RCC 7860 (cell line): ENCODE data around the gene MROH7.

Experiments
- DNase-seq: peaks from one replicate; pipeline ENCODE4 v3.0.0-alpha.2; 2015; ENCODE audit warnings: low spot score
- FAIRE-seq: peaks from 2 replicates; lab custom pipeline; 2012; peaks lifted over from hg19 to GRCh38; lab: Jason Lieb, UNC

MROH7 gene

DNA sequence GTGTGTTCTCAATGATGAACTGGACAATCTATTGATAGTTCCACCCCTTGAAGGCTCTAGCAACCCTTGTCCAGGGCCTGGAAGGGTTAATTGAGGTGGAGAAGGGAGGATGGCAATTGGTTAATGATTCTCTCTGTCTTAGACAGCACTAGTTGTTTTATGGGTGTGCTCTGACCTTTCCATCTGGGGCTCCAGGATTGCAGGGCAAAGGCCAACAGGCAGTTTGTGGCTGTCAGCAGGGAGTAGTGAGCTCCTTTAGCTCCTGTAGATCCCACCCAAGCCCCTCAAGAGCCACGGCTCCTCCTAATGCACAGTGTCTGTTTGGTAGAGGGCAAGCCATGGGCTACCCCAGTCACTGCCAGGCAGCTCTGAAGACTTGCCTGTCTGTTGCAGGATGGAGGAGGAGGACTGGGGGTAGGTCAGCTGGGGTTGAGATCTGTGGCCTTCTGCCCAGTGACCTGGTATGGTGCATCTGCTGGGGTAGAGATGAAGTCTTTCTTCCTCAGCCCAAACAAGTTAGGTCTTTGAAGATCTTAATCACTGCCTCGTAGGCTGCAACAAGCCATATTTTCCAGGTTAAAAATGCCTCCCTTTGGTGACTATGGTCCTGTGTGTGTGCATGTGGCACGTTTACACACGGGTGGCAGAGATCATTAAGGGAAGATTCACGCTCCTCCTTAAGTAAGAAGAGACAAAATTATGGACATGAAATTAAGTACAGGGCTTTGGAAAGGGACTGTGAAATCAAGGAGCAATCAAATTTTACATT is 7.7 kb downstream of the MROH7 start:
- FAIRE-seq (no peak), DNase-seq (no peak)

DNA sequence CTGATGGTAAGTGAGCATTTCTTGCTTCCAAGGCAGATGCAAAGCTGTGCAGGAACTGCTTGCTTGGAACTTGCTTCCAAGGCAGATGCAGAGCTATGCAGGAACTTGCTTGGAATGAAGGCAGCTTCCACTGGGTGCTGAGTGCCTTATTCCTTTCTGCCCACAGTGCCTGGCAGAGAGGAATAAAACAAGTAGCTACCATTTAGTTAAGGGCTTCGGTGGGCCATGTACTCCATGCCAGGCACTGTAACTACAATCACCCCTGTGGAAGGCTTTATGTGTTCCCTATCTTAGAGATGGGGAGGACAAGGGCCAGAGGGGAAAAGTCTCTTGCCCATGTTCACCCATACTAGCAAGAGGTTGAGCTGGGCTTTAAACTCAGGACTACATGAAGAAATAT is 8.3 kb downstream of the MROH7 start:
- FAIRE-seq: no peak

DNA sequence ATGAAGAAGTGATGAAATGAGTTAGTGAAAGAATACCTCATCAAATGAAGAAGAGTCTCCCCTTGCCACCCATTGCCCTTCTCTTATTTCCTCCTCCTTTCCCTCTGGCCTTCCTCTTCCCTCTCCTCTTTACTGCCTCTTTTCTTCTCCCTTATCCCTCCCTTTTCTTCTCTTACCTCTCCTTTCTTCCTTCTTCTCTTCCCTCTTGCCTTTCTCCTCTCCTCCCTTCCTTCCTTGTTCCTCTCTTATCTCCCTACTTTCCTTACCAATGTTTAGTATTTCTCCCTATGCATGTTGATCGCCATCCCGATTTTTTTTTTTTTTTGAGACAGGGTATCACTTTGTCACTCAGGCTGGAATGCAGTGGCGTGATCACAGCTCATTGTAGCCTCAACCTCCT is 8.8 kb downstream of the MROH7 start:
- DNase-seq: no peak
- FAIRE-seq: no peak

More for the DNA sequence above, 8.3 kb downstream of the MROH7 start:
- no peak for DNase-seq

DNA sequence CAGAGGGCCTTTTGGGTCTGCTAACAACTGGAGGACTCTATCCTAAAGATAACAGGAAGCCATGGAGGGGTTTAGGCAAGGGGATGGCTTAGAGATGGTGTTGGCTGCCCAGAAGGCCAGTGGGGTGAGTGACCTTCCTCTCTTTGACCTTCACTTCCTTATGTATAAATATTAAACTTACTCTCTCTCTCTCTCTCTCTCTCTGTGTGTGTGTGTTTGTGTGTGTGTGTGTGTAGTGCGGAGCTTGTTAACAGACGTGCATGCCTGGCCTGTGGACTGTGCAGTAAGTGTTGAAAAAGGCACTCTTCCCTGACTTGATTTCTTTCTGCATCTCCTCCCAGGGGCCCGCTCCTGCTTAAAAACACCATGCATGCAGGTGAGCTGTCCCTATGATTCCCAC is 10.0 kb downstream of the MROH7 start:
- FAIRE-seq (no peak), DNase-seq (no peak)

DNA sequence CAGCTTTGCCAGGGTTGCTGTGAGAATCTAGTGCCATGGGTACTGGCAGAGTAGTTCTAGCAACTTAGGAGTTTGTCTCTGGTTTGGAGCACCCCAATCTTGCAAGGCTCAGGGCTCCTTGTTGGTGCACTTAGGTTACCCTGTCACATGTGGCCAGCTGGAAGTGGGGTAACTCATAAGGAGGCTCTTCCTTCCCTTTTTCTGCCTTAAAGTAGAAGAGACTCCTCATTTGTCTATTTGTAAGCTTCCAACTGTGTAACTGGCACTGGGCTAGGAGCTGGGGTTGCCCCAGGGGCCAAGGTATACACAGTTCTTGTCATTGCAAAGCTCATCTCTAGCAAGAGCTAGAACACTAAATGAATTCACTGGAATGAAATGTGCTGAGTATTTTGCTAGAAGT is 10.6 kb downstream of the MROH7 start:
- DNase-seq (no peak), FAIRE-seq (no peak)

DNA sequence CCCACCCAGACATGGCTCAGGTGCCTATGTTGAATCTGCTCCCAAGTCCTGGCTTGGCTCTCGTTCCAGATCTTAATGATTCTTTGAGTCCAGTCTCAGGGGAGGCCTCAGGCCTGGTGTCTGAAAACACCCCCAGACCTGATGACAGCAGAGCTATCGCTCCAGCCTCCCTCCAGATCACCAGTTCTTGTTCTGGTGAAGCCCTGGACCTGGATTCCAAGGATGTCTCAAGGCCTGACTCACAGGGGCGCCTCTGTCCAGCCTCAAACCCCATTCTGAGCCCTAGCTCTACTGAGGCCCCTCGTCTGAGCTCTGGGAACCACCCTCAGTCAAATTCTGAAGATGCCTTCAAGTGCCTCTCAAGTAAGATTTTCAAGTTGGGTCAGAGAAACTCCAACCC is 11.4 kb downstream of the MROH7 start:
- DNase-seq (no peak), FAIRE-seq (no peak)

DNA sequence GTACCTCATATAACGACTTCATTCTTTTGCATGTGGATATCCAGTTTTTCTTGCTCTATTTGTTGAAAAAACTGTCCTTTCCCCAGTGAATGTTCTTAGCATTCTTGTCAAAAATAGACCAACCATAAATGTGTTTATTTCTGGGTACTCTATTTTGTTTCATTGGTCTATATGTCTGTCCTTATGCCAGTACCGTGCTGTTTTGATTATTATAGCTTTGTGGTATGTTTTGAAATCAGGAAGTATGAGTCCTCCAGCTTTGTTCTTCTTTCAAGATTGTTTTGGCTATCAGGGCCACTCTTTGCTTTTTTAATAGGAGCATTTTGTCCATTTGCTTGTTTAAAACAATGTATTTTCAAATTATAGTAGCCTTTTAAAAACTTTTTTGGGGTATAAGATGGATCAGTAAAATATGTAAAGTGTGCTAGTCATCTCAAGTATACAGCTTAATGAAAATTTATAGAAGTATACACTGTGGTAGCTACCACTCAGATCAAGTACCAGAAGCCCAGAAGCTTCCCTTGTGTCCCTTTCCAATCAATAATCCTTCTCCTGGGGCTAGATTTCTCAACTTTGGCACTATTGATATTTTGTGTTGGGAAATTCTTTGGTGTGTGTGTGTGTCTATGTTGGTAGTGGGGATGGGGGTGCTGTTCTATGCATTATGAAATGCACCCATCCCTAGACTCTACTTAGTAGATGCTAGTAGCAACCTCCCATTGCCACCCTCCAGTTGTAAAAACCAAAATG is 16.8 kb downstream of the MROH7 start:
- DNase-seq (no peak), FAIRE-seq (no peak)

DNA sequence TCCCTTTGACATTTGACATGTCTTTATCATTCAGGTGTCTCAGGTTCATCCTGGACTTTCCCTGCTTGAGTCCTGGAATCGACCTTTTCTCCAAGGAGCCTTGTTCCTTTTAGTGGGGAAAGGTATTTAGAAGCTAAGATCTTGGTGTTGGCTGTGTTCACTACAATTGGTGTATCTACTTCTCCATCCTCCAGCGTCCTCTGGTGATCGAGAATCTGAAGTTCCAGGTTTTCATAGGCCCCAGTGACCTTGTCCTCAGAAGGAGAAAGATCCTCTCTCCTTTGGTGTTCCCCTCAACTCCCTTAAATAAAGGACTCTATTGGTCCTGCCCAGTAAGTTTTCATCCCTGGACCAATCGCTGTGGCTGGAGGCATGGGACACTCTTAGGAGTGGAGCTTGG is 22.1 kb downstream of the MROH7 start:
- FAIRE-seq: no peak
- no peak for DNase-seq

DNA sequence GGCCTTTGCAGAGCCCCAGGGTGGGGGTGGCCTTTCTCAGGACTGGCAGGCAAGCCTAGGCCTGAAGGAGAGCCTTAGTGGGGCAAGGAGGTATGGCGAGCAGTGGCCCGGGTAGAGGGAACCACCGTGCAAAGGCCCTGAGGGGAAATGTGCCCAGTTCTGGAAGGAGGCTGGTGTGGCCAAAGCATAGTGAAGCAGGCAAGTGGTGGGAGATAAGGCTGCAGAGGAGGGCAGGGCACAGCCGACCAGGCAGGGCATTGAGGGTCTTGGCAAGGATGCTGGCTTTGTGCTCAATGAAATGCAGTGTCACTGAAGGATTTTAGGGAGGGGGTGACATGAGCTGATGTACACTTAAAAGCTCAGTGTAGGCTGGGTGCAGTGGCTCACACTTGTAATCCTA is 22.8 kb downstream of the MROH7 start:
- DNase-seq (no peak), FAIRE-seq (no peak)

DNA sequence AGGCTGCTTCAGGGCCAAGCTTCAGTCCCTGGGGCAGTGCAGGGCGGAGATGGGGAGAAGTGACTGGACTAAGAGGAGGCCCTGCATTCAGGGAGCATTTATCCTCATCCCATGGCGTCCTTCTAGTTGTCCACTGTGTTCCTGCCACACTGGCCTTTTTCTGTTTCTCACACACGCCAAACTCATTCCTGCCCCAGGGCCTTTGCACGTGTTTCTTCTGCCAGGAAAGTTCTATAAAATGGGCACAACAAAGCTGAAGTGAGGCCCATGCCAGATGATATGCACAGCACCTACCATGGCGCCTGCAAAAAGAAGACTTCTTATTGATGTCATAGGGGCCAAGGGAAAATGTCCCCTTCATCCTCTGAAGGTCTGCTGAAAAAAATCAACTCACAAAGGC is 24.3 kb downstream of the MROH7 start:
- no peak for FAIRE-seq
- DNase-seq: no peak

DNA sequence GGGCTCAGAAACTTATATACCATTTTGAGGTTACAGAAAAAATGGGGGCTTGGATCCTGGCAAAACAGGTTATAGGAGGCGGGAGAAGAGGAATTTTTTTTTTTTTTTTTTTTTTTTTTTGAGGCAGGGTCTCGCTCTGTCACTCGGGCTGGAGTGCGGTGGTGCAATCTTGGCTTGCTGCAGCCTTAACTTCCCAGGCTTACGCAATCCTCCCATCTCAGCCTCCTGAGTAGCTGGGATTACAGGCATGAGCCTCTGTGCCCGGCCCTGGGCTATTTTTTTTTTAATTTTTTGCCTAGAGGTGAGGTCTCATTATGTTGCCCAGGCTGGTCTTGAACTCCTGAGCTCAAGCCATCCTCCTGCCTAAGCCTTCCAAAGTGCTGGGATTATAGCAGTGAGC is 24.7 kb downstream of the MROH7 start:
- FAIRE-seq (no peak), DNase-seq (no peak)

DNA sequence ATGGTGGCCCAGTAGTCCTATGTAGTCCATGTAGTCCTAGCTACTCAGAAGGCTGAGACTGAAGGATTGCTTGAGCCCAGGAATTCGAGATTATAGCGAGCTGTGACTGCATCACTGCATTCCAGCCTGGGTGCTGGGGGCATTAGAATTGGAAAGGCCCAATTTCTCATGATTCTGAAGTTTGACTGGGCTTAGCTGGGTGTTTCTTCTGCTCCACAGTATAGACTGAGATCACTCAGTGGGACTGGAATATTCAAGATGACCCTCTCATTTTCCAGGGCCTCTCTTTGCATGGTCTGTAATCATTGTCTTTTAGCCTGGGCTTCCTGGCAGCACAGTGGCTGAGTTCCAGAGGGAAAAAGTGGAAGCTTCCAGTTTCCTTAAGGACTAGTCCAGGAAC is 26.2 kb downstream of the MROH7 start:
- FAIRE-seq: no peak

DNA sequence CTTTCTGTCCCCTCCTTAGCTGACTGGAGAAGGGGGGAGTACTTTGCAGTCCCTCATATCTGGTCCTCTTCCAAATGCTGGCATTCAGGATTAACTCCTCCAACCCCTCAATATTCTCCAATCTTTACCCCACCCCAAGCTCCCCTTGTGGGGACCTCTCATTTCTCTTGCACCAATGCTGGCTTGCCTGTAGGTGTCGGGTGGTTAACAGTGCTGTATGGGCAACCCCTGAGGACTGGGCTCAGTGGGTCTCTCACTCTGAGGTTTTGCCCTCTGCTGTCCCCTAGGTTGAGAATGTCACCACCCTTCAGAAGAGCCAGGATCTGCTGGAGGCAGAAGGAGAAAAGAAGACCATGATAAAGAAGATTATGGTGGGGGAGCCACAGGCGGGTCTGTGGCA is 27.0 kb downstream of the MROH7 start:
- FAIRE-seq (no peak), DNase-seq (no peak)

More for the DNA sequence above, 26.2 kb downstream of the MROH7 start:
- no peak for DNase-seq

DNA sequence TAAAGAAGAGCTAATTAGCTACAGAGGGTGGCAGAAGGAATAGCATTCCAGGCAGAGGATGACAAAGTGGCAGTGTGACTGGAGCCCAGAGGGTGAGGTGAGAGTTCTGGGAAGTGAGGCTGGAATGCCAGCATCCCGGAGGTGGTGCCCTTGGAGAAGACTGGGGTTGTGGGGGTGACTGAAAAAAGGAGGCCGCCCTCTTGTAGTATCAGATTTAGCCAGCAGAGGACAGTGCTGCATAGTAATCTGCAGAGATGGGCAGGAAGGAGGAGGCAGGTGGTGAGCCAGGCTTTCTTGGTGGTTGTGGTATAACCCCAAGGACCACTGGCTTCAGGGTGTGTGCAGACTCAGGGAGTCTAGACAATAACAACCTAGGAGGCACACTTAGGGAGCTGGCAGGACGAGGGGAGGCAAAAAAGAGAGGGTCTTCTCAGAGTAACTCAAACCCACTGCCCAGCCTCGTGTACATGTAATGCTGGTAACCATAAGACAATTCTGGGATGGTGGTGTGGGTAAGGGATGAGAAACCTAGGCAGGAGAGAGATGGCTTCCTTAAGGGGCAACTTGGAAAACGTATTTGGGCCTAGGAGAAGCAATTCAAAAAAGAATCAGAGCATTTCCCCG is 30.5 kb downstream of the MROH7 start:
- DNase-seq: peak; percentile 44
- no peak for FAIRE-seq

DNA sequence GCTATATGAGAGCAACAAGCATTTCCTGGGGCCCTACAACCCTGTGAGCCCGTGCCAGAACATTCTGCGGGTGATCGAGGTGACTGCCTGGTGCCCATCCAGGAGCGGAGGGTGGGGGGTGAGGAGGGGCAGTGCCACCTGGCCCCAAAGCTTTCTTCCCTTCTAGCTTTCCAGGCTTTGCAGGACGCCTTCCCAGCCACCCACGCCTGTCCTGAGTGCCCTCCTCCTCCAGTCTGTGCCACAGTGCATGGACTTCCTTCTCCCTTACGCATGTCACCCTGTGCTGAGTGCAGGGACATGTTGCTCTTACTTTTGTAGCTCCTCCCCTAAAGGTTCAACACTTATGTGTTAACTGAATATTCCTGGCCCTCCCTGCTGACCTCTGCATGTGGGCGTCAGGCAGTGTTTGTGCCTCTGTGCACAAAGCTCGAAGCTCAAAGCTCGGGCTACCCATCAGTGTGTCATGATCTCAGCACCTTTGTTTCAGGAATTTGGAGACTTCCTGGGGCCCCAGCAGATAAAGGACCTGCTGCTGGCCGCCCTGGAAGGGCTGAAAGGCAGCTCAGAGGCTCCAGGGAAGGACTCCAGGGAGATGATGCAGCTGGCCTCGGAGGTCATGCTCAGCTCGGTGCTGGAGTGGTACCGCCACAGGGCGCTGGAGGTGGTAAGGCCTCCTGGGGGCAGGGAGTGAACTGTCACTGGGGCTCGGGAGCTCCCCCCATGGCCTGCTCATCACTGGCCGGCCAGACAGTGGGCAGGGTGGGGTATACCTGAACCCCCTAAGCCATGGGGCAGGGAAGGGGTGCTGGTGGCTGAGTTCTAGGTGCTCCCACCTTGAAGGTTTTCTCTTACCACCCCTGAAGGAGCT is 37.4 kb downstream of the MROH7 start:
- DNase-seq: no peak
- FAIRE-seq: no peak

DNA sequence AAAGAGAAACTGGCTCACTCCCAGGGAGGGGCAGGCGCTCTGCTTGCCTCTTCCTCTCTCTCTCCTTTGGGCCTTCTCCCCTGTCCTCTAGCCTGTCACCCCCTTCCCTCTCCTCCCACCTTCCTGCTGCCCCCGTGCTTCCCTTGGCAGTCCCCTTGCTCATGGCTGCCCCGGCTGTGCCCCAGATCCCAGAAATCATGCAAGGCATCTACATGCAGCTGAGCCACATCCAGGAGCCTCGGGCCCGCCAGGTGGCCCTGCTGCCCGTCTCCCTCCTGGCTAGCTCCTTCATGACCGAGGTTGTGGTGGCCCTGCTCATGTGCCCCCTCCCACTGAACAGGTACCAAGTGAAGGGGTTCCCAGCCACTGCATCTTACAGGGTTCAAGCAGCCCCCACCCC is 38.1 kb downstream of the MROH7 start:
- DNase-seq (no peak), FAIRE-seq (no peak)

DNA sequence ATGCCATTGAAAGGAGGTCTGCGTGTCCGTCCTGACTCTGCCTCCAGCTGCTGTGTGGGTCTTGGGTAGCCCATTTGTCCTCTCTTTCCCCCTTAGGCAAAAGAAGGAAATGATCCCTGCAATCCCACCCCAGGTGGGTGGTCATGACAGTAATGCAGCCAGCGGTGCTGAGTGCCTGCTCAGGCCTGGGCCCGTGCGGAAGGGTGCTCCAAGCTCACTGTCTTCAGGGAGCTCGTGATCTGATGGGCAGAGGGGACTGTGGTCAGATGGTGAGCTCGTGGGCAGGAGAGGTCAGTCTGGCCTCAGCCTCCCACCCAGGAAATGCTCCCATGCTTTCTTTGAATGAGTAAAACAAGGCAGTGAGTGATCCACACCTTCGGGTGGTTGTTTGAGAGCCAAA is 38.8 kb downstream of the MROH7 start:
- FAIRE-seq: no peak
- DNase-seq: no peak

DNA sequence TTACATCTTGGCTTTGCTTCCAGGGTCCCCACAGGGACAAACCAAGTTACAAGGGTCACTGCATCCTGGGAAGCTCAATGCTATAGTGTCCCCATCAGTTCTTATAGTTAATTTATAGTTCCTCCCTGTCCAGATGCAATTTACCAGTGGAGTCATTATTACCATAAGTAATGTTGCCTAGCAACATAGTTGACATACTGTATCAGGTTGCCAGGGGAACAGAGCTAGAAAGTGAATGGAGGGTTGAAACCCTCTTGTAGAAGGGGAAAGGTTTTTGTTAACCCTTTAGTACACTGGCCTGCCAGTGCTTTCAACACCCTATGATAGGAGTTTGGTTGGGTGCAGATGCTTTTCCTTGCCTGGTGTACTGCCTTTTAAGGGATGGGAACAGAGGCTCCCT is 39.8 kb downstream of the MROH7 start:
- no peak for FAIRE-seq
- no peak for DNase-seq

DNA sequence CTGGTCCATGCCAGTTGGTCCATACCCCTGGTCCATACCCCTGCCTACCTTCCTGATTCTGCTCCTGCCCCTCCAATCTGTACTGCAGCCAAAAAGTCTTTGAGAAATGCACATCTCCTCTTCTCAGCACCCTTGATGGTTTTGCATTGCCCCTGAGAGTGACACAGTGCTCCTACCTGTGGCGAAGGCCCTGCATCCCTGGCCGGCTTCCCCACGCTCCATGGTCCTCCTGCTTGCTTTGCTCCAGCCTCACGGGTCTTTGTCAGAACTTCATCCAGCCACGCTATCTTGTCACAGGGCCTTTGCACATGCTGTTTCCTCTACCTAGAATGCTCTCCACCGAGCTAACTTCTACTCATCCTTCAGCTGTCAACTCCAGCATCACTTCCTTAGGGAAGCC is 41.9 kb downstream of the MROH7 start:
- FAIRE-seq: no peak
- DNase-seq: no peak

DNA sequence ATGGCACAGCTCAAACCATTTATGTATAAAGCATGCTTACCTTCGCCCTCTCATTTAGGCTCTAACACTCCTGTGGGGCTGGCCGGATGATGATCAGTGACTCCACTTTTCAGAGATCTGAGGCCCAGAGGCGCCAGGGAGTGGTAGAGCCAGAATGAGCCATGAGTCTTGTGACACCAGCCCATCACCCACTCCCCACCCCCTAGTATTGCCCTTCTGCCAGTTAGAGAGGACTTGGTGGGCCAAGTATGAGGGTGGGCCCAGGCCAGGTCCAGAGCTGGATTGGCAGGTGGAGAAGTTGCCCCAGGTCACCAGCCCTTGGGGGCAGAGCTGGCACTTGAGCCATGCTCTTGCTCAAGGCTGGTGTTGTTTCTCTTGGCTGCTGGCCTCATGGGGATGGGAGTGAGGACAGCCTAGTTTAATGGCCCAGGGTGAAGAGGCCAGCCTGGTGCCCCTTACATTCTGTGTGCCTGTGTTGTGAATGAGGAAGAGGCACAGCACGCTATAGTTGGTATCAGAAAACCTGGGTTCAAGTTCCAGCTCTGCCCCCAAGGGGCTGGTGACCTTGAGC is 43.8 kb downstream of the MROH7 start:
- no peak for FAIRE-seq
- no peak for DNase-seq

DNA sequence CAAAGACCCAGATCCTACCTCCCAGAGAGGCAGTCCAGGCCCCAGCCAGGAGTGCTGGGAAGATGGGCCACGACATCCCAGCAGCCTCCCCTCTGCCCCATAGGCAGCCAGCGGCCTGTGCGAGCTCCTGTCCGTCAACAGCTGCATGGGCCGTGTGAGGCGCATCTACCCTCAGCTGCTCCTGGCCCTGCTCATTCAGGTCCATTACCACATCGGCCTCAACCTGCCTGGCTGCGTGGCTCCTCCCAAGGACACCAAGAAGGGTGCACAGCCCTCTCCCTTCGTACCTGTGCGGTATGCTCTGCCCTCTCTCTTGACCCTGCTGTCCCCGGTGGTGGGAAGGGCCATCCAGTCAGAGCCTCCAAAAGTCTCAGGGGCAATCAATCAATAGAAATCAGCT is 44.6 kb downstream of the MROH7 start:
- no peak for FAIRE-seq
- DNase-seq: no peak
